Activated T-helper 17 cell treated with anti-CD3 and anti-CD28 coated beads, Interleukin-2, amount 50 U/mL, for 72 hours (primary cell): ENCODE results near the gene NDEL1. TPM values are rescaled to one million over a fixed set of nuclear protein-coding genes. Genes with fewer than 3 reads are reported as not detected.

Experiments
- ATAC-seq: fragments of 150-1000 bp; cut with Tn5 transposase; replicated peaks from 2 replicates; pipeline ENCODE4 v1.10.0; 2021; ENCODE audit warnings: mild to moderate bottlenecking, moderate library complexity
- H3K27ac Mint-ChIP-seq: one replicate; pipeline ENCODE4 v1.8.0; 2022; ENCODE audit warnings: mixed read lengths
- H3K27me3 Mint-ChIP-seq: one replicate; pipeline ENCODE4 v1.8.0; 2022; ENCODE audit warnings: mixed read lengths
- H3K36me3 Mint-ChIP-seq: one replicate; pipeline ENCODE4 v1.8.0; 2022; ENCODE audit warnings: low read depth, mild to moderate bottlenecking, mixed read lengths
- H3K4me1 Mint-ChIP-seq: one replicate; pipeline ENCODE4 v1.8.0; 2022; ENCODE audit warnings: mixed read lengths
- H3K4me3 Mint-ChIP-seq: one replicate; pipeline ENCODE4 v1.8.0; 2022; ENCODE audit warnings: mild to moderate bottlenecking, mixed read lengths
- H3K9me3 Mint-ChIP-seq: one replicate; pipeline ENCODE4 v1.8.0; 2022; ENCODE audit warnings: mixed read lengths
- total RNA-seq, 2 donors: library from RNA; stranded (reverse); gene quantifications; one replicate each; pipeline ENCODE4 v1.2.3, GENCODE V29; 2022

Gene NDEL1
- total RNA-seq, 2 donors from 2014 or later: 71.9 to 74.1 TPM

- H3K4me3 Mint-ChIP-seq: no peak overlapping the region
- H3K36me3 Mint-ChIP-seq: peaks cover 6% of the 10 kb centered on the region
- no peaks in the 10 kb centered on the region for H3K27me3 Mint-ChIP-seq
- no peak overlapping the region for H3K27ac Mint-ChIP-seq
- peaks cover 3% of the 10 kb centered on the region for H3K4me1 Mint-ChIP-seq
- no peak for ATAC-seq
- no peaks in the 10 kb centered on the region for H3K9me3 Mint-ChIP-seq
Observed at GRCh38 chr17:8502126-8502525, 66.4 kb downstream of the NDEL1 start.

GRCh38 chr17:8503368-8503767, 67.7 kb downstream of the NDEL1 start:
- no peak overlapping the region for H3K27ac Mint-ChIP-seq

GRCh38 chr17:8503807-8504206, 68.1 kb downstream of the NDEL1 start:
- no peak overlapping the region for H3K4me3 Mint-ChIP-seq

More at GRCh38 chr17:8503368-8503767, 67.7 kb downstream of the NDEL1 start:
- no peaks in the 10 kb centered on the region for H3K27me3 Mint-ChIP-seq
- H3K4me1 Mint-ChIP-seq: peaks cover 3% of the 10 kb centered on the region
- no peak overlapping the region for H3K4me3 Mint-ChIP-seq
- H3K36me3 Mint-ChIP-seq: peaks cover 7% of the 10 kb centered on the region
- H3K9me3 Mint-ChIP-seq: no peaks in the 10 kb centered on the region
- ATAC-seq: no peak

GRCh38 chr17:8504460-8505207, 69.0 kb downstream of the NDEL1 start:
- no peaks in the 10 kb centered on the region for H3K27me3 Mint-ChIP-seq
- H3K36me3 Mint-ChIP-seq: peaks cover 16% of the 10 kb centered on the region
- H3K4me1 Mint-ChIP-seq: peaks cover 3% of the 10 kb centered on the region
- no peak overlapping the region for H3K27ac Mint-ChIP-seq
- no peaks in the 10 kb centered on the region for H3K9me3 Mint-ChIP-seq
- no peak overlapping the region for H3K4me3 Mint-ChIP-seq
- no peak for ATAC-seq

More at GRCh38 chr17:8503807-8504206, 68.1 kb downstream of the NDEL1 start:
- ATAC-seq: no peak
- H3K4me1 Mint-ChIP-seq: peaks cover 3% of the 10 kb centered on the region
- H3K36me3 Mint-ChIP-seq: peaks cover 11% of the 10 kb centered on the region
- no peaks in the 10 kb centered on the region for H3K27me3 Mint-ChIP-seq
- no peak overlapping the region for H3K27ac Mint-ChIP-seq
- no peaks in the 10 kb centered on the region for H3K9me3 Mint-ChIP-seq

- H3K36me3 Mint-ChIP-seq: peaks cover 22% of the 10 kb centered on the region
- no peak overlapping the region for H3K4me3 Mint-ChIP-seq
- no peaks in the 10 kb centered on the region for H3K4me1 Mint-ChIP-seq
- H3K27ac Mint-ChIP-seq: no peak overlapping the region
- no peak for ATAC-seq
- H3K9me3 Mint-ChIP-seq: no peaks in the 10 kb centered on the region
- H3K27me3 Mint-ChIP-seq: no peaks in the 10 kb centered on the region
Observed at GRCh38 chr17:8506145-8506544, 70.5 kb downstream of the NDEL1 start.

GRCh38 chr17:8514801-8515200, 79.1 kb downstream of the NDEL1 start:
- Mint-ChIP-seq H3K27ac (no peak overlapping the region), H3K9me3 (no peaks in the 10 kb centered on the region), H3K36me3 (peaks cover 5% of the 10 kb centered on the region), H3K4me3 (no peak overlapping the region), H3K27me3 (no peaks in the 10 kb centered on the region), H3K4me1 (no peaks in the 10 kb centered on the region)
- no peak for ATAC-seq

Other genes starting within 250 kb of the NDEL1 start
- gene BORCS6, start 245.7 kb upstream of the NDEL1 start, total RNA-seq: 1 to 10 TPM; 4.7 to 7.0 TPM
- 100 to 1,000 TPM; 158 to 161 TPM for gene AURKB, start 225.3 kb upstream of the NDEL1 start, total RNA-seq
- gene CTC1, start 187.8 kb upstream of the NDEL1 start, total RNA-seq: 10 to 100 TPM; 53.8 to 80.4 TPM
- 100 to 1,000 TPM in 1 of 2 donors, 10 to 100 TPM in 1; 53.9 to 143 TPM for gene PFAS, start 186.6 kb upstream of the NDEL1 start, total RNA-seq
- gene RANGRF, start 147.2 kb upstream of the NDEL1 start, total RNA-seq: 10 to 100 TPM; 44.9 to 56.0 TPM
- 1 to 10 TPM; 3.6 to 4.3 TPM for gene SLC25A35, start 140.5 kb upstream of the NDEL1 start, total RNA-seq
- not detected for gene ARHGEF15, start 125.6 kb upstream of the NDEL1 start, total RNA-seq
- gene ODF4, start 96.0 kb upstream of the NDEL1 start, total RNA-seq: not detected
- 1,000 to 10,000 TPM; 2,606 to 3,397 TPM for gene RPL26, start 52.7 kb upstream of the NDEL1 start, total RNA-seq
- gene RNF222, start 38.1 kb upstream of the NDEL1 start, total RNA-seq: under 1 TPM; 0.09 to 0.21 TPM
- 10 to 100 TPM; 13.9 to 34.7 TPM for gene MYH10, start 194.8 kb downstream of the NDEL1 start, total RNA-seq